NCI-H2171 (cell line): ENCODE measurements around the gene NUDT3.
A peak's percentile ranks its signal among the peaks of the same experiment; 100 is the strongest.
"Not testable (repeated sequence)": the region's sequence is repeated elsewhere in the genome, so short reads cannot be mapped to it uniquely, and the experiment has no call there.

Experiments used
- DNase-seq: peaks from one replicate; lab custom pipeline; 2025; lab: John Stamatoyannopoulos, UW

Gene NUDT3

DNA sequence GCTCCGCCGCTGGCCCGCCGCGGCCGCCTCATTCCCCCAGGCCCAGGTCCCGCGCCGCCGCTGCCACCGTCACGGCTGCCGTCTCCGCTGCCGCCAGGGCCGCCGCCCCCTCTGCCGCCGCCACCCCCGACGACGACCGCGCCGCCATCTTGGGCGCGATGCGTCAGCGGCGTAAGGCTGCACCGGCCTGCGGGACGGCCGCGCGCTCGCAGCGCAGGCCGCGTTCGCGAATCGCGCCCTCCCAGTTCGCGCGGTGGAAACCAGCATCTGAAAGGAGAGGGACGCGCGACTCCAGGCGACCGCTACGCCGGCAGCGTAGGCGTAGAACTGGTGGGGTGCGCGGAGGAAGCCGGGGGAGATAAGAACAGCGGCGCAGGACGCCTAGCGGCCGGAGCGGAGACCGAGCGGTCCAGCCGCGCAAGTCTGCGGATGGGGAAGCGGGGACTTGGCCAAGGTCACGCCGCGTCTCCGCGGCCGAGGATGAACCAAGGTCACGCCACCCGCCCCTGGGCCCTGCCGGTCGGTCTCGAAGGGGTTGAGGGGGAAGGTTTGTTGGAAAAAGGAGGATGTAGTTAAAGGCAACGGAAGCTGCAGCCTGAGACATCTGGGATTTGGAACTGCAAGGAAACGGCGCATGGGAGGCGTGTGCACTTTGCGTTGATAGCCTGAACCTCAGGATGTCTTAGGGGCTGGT, at the start of gene NUDT3:
NUDT3 (minus strand) TSS at position 173 of the 694 bp plus-strand sequence. CDS start 307 bp downstream, outside the sequence.
- peak; percentile 94 for DNase-seq

DNA sequence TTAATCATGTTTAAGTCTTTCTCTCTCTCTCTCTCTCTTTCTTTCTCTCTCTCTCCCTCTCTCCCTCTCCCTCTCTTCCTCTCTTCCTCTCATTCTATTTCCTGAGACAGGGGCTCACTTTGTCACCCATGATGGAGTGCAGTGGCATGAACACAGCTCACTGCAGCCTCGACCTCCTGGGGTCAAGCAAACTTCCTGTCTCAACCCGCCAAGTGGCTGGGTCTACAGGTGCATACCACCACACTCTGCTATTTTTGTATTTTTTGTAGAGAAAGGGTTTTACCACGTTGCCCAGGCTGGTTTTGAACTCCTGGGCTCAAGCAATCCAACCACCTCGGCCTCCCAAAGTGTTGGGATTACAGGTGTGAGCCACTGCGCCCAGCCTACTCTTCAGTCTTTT, 49.1 kb upstream of the NUDT3 start:
- no peak for DNase-seq

DNA sequence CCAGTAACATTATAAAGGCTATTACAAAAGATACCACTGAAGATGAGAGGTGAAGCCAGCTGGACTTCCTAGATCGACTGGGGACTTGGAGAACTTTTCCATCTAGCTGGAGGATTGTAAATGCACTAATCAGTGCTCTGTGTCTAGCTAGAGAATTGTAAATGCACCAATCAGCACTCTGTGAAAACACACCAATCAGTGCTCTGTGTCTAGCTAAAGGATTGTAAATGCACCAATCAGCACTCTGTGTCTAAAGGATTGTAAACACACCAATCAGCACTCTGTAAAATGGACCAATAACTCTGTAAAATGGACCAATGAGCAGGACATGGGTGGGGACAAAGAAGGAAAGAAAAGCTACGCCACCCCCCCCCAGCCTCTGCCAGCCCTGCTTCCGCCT, 47.0 kb upstream of the NUDT3 start:
- DNase-seq = no peak

DNA sequence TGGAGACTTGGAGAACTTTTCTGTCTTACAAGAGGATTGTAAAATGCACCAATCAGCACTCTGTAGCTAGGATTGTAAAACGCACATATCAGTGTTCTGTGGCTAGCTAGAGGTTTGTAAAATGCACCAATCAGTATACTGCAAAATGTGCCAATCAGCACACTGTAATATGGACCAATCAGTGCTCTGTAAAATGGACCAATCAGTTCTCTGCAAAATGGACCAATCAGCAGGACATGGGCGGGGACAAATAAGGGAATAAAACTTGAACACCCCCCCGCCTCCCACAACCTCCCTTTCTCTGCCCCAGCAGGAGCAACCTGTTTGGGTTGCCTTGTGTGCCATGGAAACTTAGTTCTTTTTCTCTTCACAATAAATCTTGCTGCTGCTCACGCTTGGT, 46.2 kb upstream of the NUDT3 start:
- DNase-seq = no peak

DNA sequence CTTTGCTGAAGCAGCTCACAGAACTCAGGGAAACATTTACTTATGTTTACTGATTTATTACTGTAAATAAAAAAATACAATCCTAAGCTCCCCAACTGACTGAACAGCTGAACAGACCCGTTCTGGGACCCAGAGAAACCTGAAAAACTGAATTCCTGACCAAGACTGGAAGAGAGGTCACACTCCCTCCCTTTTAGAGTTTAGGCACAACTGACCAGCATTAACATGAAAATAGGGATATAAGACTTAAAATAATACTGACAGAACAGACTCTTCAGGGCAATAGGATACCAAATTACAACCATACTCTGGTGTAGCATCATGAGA, 45.1 kb upstream of the NUDT3 start:
- DNase-seq = no peak

DNA sequence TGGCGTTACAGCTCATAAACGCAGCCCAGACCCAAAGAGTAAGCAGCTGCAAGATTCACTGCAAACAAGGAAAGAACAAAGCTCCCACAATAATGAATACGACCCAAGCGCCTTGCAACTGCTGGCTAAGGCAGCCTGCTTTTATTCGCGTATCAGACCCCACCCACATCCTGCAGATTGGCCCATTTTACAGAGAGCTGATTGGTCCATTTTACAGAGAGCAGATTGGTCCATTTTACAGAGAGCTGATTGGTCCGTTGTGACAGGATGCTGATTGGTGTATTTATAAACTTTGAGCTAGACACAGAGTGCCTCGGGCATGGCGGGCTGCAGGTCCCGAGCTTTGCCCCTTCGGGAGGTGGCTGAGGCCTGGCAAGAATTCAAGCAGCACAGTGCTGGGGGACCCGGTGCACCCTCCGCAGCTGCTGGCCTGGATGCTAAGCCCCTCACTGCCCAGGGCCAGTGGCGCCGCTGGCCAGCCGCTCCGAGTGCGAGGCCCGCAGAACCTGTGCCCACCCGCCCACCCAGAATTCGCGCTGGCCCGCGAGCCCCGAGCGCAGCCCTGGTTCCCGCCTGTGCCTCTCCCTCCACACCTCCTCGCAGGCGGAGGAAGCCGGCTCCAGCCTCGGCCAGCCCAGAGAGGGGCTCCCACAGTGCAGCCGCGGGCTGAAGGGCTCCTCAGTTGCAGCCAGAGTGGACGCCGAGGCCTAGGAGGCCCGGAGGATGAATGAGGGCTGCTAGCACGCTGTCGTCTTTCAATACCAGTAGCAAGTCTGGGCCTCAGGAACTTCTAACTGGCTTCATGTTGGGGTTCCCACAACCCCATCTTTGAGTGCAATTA, 44.6 kb upstream of the NUDT3 start:
- no peak for DNase-seq

DNA sequence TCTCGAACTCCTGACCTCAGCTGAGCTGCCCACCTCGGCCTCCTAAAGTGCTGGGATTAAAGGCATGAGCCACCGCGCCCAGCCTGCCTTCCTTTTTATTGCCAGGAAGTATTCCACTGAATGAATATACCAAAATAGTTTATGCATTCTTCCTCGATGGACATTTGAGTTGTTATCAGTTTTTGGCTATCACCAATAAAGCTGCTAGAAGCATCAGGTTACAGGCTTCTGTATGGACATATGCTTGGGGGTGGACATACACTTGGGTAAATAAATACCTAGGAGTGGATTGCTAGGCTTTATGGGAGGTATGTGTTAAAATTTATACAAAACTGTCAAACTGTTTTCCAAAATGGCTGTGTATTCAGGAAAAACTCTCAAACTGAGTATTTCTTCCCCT, 43.4 kb upstream of the NUDT3 start:
- no peak for DNase-seq

DNA sequence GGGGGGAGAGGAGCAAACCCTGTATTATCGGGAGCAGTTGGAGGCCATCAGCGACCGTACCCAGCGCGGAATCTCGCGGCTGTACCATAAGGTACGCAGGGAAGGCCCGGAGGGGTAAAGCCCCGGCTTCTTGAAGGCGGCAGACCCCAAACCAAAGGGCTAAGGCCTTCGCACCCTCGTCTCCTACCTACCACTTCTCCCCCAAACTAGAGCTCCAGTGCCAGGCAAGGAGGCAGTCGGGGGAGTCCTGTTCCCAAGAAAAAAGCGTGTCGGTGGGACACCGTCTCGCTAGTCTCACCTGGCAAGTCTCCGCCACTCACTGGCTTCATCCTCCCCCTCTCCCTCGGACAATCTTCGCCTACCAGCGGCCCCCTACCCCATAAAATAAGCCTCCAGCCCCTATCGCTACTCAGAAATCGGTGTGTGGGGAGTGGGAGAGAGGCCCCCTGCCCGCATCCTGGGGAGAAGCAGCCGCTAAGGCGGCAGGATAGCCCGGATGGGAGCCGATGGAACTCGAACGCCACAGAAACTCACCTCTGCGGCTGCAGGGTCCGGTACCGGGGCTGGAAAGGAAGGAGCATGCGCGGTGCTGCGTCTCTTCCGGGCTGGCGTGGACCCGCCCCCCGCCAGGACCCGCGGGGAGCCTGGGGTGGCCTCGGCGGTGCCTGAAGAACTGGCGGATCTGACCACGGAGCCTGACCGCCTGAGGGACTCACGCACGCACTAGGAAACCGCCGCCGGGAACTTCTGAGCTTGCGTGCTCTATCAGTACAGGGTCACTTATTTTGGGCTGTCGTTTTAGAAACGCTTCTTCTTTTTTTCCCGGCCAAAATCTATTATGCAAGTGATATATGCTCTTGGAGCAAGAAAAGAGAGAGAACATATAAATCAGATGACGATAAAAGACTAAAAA, 33.3 kb upstream of the NUDT3 start, which contains the start of gene RPS10:
RPS10 (minus strand) TSS at position 572 of the 913 bp plus-strand sequence. CDS start 848 bp downstream, outside the sequence.
- DNase-seq = peak; percentile 92

DNA sequence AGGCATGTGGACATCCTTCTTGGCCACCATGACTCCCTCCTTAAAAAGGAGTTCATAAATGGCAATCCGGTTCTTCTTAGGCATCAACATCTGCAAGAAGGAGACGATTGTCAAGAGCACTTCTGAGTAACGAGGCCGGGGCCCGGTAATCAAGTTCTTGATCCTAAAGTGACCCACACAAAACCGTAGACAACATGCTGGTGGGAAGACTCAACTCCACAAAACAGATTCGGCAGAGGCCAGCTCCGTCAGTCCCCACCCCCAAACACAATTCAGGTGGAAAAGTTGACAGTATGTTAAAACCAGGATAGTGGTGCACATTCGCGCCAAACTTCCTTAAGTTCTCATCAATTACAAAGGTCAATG, 32.6 kb upstream of the NUDT3 start:
- DNase-seq = no peak

DNA sequence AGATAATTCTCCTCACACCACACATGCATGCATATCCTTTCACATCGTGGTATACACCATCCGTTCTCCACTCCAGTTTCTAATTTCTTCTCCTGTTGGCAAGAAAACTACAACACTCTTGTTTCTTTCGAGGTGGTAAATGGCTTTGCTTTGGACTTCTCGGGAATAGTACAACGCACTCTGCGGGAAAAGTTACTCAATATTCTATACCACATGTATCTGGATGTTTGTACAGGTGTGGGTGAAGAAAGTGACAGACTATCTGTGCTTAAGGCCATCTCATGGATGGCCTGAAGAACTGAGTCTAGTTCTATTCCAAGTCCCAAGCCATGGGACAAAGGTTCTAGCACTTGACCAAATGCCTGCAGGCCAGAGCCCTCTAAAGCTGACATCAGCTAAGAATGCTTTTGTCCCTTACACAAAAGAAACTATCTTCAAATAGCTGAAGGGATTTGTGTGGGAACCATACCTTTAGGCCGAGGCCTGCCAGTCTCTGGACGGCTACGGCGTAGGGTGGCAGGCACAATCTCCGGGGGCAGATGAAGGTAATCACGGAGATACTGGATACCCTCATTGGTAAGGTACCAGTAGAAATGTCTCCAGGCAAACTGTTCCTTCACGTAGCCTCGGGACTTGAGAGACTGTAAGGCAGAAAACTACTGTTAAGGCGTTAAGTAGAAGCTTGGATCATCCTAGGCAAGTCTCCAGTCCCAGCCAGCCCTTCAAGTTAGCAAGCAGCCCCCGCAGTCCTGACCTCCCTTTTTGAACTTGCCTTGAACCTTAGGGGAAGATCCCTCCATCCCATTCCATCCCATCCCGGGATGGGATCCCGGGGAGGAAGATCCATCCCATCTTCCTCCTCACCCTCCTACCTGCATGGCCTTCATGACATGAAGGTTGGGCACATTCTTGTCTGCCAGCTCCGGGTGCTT, 32.0 kb upstream of the NUDT3 start:
- DNase-seq = no peak

DNA sequence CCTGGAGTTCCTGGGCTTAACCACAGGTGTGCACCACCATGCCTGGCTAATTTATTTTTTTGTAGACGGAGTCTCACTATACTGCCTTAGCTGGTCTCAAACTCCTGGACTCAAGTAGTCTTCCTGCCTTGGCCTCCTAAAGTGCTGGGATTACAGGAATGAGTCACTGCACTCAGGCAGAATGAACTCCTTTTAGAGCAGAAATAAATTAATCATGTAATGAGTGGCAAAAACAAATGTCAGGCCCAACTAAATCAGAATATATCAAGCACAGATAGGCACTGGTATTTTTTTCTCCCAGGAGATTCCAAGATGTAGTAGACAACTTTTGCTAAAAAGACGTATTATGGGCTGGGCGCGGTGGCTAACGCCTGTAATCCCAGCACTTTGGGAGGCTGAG, 30.8 kb upstream of the NUDT3 start:
- no peak for DNase-seq

DNA sequence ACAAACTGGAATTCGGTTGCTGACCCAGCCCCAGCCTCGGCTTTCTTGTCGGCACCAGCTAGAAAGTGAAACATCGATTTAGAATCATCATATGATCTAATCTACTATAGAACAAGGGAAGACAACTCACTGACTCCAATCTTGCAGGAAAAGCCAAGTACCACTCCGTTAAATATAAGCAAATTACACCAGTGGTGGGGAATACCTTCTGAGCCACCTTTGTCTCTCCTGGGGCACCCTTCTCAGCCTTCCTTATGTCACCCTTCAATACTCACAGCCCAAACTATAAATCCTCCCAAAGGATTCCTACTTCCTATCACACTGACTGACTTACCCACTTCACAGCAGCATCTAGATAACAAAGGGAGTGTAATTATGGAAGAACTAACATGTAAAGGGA, 25.9 kb upstream of the NUDT3 start:
- DNase-seq = no peak

DNA sequence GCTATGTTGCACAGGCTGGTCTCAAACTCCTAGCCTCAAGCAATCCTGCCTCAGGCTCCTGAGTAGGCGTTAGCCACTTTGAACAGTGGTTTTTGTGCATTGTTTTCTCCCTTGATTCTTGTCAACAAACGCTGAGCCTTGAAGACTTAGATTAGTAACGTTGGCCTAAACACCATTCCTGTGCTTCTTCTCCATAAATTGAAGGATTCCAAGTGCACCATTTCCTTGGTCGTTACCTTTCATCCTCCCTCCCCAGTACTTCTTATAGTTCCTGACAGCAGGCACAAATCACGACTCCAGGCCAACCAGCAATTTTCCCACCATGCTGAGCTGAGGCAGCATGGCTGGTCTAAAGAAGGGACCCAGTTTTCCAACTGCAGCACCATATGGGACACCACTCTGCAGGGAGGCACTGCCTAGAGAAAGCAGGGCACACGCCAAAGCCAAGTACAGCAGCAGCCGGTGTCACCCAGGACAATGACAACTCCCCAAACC, 24.5 kb upstream of the NUDT3 start:
- no peak for DNase-seq

DNA sequence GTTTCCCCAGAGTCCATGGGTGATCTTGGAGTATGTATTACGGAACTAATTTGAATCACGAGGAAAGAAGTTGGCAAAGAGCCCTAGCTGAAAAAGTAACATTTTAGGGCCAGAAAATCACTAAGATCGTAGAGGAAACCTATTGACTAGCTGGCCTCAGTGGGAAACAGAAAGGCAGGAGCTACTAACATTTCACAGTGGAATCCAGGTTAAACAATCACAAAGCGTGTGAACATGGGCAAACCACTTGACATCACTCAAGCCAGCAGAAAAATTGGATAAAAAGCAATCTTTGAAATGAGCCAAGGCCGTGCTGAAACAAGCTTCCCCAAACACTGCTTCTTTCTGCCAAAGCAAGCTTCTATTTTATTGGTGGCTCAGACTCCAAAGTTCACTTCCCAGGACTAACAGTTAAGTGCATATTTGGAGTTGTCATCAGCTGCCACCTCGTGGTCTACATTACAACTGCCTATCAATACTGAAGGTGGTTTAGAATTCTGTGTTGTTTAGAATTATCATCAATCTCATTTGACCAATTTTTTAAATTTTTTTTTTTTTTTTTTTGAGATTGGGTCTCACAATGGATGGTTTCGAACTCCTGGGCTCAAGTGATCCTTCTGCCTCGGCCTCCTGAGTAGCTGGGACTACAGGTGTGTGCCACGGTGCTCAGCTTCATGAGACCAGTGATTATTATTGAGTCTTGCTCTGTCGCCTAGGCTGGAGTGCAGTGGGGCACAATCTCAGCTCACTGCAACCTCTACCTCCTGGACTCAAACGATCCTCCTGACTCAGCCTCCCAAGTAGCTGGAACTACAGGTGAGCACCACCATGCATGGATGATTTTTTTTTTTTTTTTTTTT, 22.8 kb upstream of the NUDT3 start:
- peak; percentile 39 for DNase-seq

DNA sequence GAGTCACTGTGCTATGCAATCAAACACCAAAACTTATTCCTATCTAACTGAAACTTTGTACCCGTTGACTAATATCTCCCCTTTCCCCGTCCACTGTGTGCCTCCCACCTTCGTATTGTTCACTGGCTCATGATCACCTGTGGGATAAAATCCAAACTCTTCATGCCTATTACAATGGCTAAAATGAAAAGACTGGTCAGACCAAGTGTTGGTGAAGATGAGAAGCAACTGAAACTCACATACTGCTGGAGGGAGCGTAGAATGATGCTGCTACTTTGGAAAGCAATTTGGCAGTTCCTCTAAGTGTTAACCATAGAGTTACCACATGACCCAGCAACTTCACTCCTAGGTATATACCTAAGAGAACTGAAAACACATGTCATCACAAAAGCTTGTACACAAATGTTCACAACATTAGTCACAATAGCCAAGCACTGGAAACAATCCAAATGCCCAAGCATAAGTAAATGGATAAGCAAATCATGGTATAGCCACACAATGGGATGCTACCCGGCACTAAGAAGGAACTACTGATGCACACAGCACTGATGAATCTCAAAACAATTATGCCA, 20.3 kb upstream of the NUDT3 start:
- no peak for DNase-seq

DNA sequence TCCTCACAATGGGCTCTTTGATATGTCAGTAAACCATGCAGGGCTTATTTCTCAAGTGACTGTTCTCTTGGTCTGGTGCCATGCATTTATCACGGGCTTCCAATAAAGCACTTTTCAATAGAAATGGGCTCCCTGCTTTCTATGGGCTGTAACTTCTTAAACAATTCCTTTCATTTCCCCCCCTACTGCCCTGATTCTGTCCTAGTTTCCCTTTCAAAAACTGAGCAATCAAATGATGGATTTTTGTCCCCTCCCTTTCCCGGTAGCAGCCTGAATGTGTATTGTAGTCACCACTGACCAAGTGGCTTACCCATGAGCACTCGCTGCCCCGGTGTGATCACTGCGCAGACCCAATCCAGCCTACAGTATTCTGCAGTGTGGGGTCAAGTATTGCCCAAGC, 19.5 kb upstream of the NUDT3 start:
- DNase-seq = no peak

DNA sequence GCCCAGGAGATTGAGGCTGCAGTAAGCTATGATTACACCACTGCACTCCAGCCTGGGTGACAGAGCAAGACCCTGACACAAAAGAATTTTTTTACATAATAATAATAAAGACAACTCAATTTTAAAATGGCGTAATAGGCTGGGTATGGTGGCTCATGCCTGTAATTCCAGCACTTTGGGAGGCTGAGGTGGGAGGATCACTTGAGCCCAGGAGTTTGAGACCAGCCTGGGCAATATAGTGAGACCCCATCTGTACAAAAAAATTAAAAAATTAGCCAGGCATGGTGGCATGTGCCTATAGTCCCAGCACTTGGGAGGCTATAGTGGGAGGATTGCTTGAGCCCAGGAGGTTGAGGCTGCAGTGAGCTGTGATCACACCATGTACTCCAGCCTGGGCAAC, 15.4 kb upstream of the NUDT3 start:
- not testable (repeated sequence) for DNase-seq

DNA sequence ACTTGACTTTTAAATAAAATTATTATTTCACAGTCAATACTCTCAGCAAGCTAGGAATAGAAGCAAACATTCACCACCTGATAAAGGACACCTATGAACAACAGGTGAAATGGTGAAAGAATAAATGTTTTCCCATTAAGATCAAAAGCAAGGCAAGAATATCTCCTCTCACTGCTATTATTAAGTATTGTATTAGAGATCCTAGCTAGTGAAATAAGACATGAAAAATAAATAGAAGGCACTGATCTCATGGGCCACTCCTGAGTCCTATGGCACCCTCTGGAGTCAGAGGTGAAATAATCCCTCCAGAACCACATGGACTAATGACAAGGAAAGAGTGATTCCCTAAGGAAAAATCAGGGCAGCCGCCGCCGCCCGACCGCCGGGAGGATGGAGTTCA, 4.0 kb upstream of the NUDT3 start:
- no peak for DNase-seq

DNA sequence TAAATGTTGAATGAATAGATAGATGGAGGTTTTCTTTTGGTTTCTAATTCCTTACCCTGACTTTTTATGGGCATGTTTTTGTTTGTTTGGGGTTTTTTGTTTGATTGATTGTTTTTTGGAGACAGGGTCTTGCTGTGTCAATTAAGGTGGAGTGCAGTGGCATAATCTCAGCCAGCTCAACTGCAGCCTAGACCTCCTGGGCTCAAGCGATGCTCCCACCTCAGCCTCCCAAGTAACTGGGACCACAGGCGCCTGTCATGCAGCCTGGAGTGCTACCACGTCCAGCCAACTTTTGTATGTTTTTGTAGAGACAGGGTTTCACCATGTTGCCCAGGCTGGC, 1.5 kb upstream of the NUDT3 start:
- no peak for DNase-seq
